GM12878 (cell line): ENCODE measurements around the gene EDNRB. TPM values are rescaled to one million over a fixed set of nuclear protein-coding genes. Genes with fewer than 3 reads are reported as not detected.

Source experiments
- ASH2L ChIP-seq: fragments of 300-600, 200-600 bp; sonication (generic); IDR thresholded peaks from 2 replicates; pipeline ENCODE4 v1.6.1; 2017; ENCODE audit warnings: low read depth, mild to moderate bottlenecking, borderline replicate concordance
- CBX3 ChIP-seq: fragments of 200-600 bp; sonication (generic); IDR thresholded peaks from 2 replicates; pipeline ENCODE4 v1.6.1; 2016; ENCODE audit warnings: low read depth, borderline replicate concordance
- CEBPB ChIP-seq, 2 experiments: fragments of 150-350 bp in 1 of 2; IDR thresholded peaks; 2 replicates each; pipeline ENCODE4 v1.6.1; 2012 to 2014; ENCODE audit warnings: low read depth in 2 of 2, low read length in 2 of 2, borderline replicate concordance in 1 of 2, inconsistent platforms in 1 of 2
- CHD4 ChIP-seq: fragments of 200-600 bp; sonication (generic); IDR thresholded peaks from 2 replicates; pipeline ENCODE4 v1.6.1; 2016; ENCODE audit warnings: mild to moderate bottlenecking
- EP300 ChIP-seq, 2 experiments: fragments of 150-350 bp in 1 of 2; IDR thresholded peaks; 2 replicates each; pipeline ENCODE4 v1.6.1; 2011 to 2012; ENCODE audit warnings: low read depth in 2 of 2, low read length in 2 of 2, borderline replicate concordance in 1 of 2, improper control_type of control experiment in 1 of 2, inconsistent platforms in 1 of 2; ENCODE audit not compliant: control insufficient read depth in 1 of 2
- EZH2 ChIP-seq: IDR thresholded peaks from 2 replicates; pipeline ENCODE4 v1.6.1; 2012; ENCODE audit warnings: low read depth, mild to moderate bottlenecking, control low read depth, inconsistent platforms, low read length, borderline replicate concordance; ENCODE audit not compliant: control insufficient read depth
- HCFC1 ChIP-seq: fragments of 150-350 bp; IDR thresholded peaks from 2 replicates; pipeline ENCODE4 v1.6.1; 2014; ENCODE audit warnings: low read length
- HDAC2 ChIP-seq: fragments of 200-600 bp; sonication (generic); IDR thresholded peaks from 2 replicates; pipeline ENCODE4 v1.6.1; 2017
- IKZF1 ChIP-seq: fragments of 450-650 bp; conservative IDR thresholded peaks from 2 replicates; pipeline ENCODE4 v1.6.1; 2017; ENCODE audit warnings: antibody characterized with exemption, mild to moderate bottlenecking
- IRF4 ChIP-seq: IDR thresholded peaks from 2 replicates; pipeline ENCODE4 v1.6.1; 2011; ENCODE audit warnings: low read depth, low read length
- KLF5 ChIP-seq: fragments of 450-650 bp; IDR thresholded peaks from 2 replicates; pipeline ENCODE4 v1.6.1; 2014; ENCODE audit warnings: mild to moderate bottlenecking; ENCODE audit not compliant: partially characterized antibody
- MXI1 ChIP-seq: fragments of 150-350 bp; IDR thresholded peaks from 2 replicates; pipeline ENCODE4 v1.6.1; 2011; ENCODE audit warnings: low read depth, mild to moderate bottlenecking, inconsistent platforms, low read length, improper control_type of control experiment
- MYB ChIP-seq: fragments of 150-350 bp; IDR thresholded peaks from 2 replicates; pipeline ENCODE4 v1.6.1; 2014; ENCODE audit warnings: mild to moderate bottlenecking, low read depth, low read length, borderline replicate concordance
- NBN ChIP-seq: fragments of 450-650 bp; IDR thresholded peaks from 2 replicates; pipeline ENCODE4 v1.6.1; 2016
- NRF1 ChIP-seq: conservative IDR thresholded peaks from 2 replicates; pipeline ENCODE4 v1.6.1; 2011; ENCODE audit warnings: mild to moderate bottlenecking, low read depth, low read length, improper control_type of control experiment
- POLR2A ChIP-seq: IDR thresholded peaks from 2 replicates; pipeline ENCODE4 v1.6.1; 2011; ENCODE audit warnings: low read depth, mild to moderate bottlenecking, low read length
- POU2F2 ChIP-seq: IDR thresholded peaks from 3 replicates; pipeline ENCODE4 v1.6.1; 2011; ENCODE audit warnings: low read depth, mild to moderate bottlenecking, low read length, borderline replicate concordance
- RAD51 ChIP-seq: fragments of 450-650 bp; IDR thresholded peaks from 2 replicates; pipeline ENCODE4 v1.6.1; 2016; ENCODE audit warnings: moderate library complexity, mild to moderate bottlenecking, inconsistent platforms
- SRF ChIP-seq, 2 experiments: IDR thresholded peaks; 2 replicates each; pipeline ENCODE4 v1.6.1; 2011; ENCODE audit warnings: low read depth in 2 of 2, low read length in 2 of 2, mild to moderate bottlenecking in 1 of 2, moderate library complexity in 1 of 2
- TCF12 ChIP-seq: IDR thresholded peaks from 2 replicates; pipeline ENCODE4 v1.6.1; 2011; ENCODE audit warnings: low read depth, mild to moderate bottlenecking, low read length
- ZNF207 ChIP-seq: fragments of 450-650 bp; IDR thresholded peaks from 2 replicates; pipeline ENCODE4 v1.6.1; 2014; ENCODE audit warnings: antibody characterized with exemption, mild to moderate bottlenecking, borderline replicate concordance
- ZNF24 ChIP-seq: fragments of 450-650 bp; IDR thresholded peaks from 2 replicates; pipeline ENCODE4 v1.6.1; 2017; ENCODE audit warnings: antibody characterized with exemption, mild to moderate bottlenecking
- ZNF274 ChIP-seq: IDR thresholded peaks from one replicate; pipeline ENCODE4 v1.8.0; 2011; ENCODE audit not compliant: insufficient read length, insufficient read depth
- polyA plus RNA-seq, 11 experiments: library from polyadenylated mRNA; depleted of rRNA in 4 of 11; unstranded in 6 of 11; stranded (reverse) in 5 of 11; fragments of >200 nt; fragmentation: Nextera tagmentation in 4 of 11; fragmentation: Illumina TruSeq in 1 of 11; extraction: Ambion mirVana in 4 of 11; extraction: Trizol in 1 of 11; gene quantifications; 1 replicate in 1 of 11; 2 replicates in 10 of 11; pipeline versions ENCODE4 v1.2.1 to v1.2.3, GENCODE V29; 2011 to 2016; ENCODE audit warnings: inconsistent platforms in 2 of 11, missing spikeins in 2 of 11, low read depth in 1 of 11
- total RNA-seq, 4 experiments: library from RNA; depleted of rRNA in 3 of 4; stranded (reverse); fragments of >200 nt in 3 of 4; fragmentation: Illumina TruSeq in 1 of 4; extraction: Trizol in 1 of 4; gene quantifications; 2 replicates each; pipeline versions ENCODE4 v1.2.1 to v1.2.3, GENCODE V29; 2013 to 2021
- TF ChIP-seq, protein P1 (sequence below): IDR thresholded peaks from 2 replicates; pipeline ENCODE4 v1.6.1; 2012; ENCODE audit warnings: low read length, inconsistent platforms
- TF ChIP-seq, protein P2 (sequence below): fragments of 450-650 bp; IDR thresholded peaks from 2 replicates; pipeline ENCODE4 v1.6.1; 2017; ENCODE audit warnings: low read depth, mild to moderate bottlenecking, moderate library complexity
- TF ChIP-seq, protein P3 (sequence below): IDR thresholded peaks from 2 replicates; pipeline ENCODE4 v1.6.1; 2012; ENCODE audit warnings: low read depth, low read length, improper control_type of control experiment
- TF ChIP-seq, protein P4 (sequence below): fragments of 450-650 bp; IDR thresholded peaks from 2 replicates; pipeline ENCODE4 v1.6.1; 2017; ENCODE audit warnings: antibody characterized with exemption, mild to moderate bottlenecking, moderate library complexity

EDNRB gene
- total and polyA plus RNA-seq, 10 of the 15 experiments (the other 5 are each of a cell fraction or from before 2014, with no cell fraction given) = not detected

DNA sequence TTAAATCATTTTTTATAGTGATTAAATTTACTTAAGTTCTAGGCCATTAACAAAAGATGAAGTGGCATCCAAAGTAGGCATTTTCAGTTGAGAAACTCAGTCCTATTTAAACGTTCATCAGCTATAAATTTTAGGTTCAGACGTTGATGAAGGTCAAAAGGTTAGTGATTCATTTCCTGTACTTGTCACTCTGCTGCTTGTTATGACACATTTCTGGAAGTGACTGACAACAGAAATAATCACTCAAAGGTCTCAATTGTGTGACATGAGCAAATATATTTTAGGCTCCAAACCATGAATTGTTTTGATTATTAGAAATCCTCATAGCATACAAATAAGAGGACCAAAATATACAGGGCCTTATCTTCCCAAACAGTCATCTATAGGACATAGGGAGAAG is 10.3 kb upstream of the EDNRB start (continued):
- no peak for TF ChIP-seq POU2F2
- TF ChIP-seq, protein P1, sequence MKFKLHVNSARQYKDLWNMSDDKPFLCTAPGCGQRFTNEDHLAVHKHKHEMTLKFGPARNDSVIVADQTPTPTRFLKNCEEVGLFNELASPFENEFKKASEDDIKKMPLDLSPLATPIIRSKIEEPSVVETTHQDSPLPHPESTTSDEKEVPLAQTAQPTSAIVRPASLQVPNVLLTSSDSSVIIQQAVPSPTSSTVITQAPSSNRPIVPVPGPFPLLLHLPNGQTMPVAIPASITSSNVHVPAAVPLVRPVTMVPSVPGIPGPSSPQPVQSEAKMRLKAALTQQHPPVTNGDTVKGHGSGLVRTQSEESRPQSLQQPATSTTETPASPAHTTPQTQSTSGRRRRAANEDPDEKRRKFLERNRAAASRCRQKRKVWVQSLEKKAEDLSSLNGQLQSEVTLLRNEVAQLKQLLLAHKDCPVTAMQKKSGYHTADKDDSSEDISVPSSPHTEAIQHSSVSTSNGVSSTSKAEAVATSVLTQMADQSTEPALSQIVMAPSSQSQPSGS = peak; percentile 75
- no peak for TF ChIP-seq NRF1
- no peak for TF ChIP-seq HDAC2
- TF ChIP-seq IRF4 = 0 out of 2 replicates have a peak, but pooled peaks have one; percentile 56
- no peak for TF ChIP-seq MXI1
- TF ChIP-seq ASH2L = no peak
- 0 out of 2 replicates have a peak, but pooled peaks have one; percentile 23 for TF ChIP-seq IKZF1
- TF ChIP-seq, protein P2, sequence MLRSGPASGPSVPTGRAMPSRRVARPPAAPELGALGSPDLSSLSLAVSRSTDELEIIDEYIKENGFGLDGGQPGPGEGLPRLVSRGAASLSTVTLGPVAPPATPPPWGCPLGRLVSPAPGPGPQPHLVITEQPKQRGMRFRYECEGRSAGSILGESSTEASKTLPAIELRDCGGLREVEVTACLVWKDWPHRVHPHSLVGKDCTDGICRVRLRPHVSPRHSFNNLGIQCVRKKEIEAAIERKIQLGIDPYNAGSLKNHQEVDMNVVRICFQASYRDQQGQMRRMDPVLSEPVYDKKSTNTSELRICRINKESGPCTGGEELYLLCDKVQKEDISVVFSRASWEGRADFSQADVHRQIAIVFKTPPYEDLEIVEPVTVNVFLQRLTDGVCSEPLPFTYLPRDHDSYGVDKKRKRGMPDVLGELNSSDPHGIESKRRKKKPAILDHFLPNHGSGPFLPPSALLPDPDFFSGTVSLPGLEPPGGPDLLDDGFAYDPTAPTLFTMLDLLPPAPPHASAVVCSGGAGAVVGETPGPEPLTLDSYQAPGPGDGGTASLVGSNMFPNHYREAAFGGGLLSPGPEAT = no peak
- TF ChIP-seq, protein P3, sequence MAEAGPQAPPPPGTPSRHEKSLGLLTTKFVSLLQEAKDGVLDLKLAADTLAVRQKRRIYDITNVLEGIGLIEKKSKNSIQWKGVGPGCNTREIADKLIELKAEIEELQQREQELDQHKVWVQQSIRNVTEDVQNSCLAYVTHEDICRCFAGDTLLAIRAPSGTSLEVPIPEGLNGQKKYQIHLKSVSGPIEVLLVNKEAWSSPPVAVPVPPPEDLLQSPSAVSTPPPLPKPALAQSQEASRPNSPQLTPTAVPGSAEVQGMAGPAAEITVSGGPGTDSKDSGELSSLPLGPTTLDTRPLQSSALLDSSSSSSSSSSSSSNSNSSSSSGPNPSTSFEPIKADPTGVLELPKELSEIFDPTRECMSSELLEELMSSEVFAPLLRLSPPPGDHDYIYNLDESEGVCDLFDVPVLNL = no peak
- no peak for TF ChIP-seq SRF (IDR thresholded peaks at IDR 0.05; ENCODE audit: low read depth in 2 of 2, low read length in 2 of 2)
- TF ChIP-seq KLF5 = no peak
- no peak for TF ChIP-seq RAD51
- no peak for TF ChIP-seq EZH2
- TF ChIP-seq NBN = no peak
- TF ChIP-seq POLR2A = no peak
- no peak for TF ChIP-seq CBX3
- TF ChIP-seq, protein P4, sequence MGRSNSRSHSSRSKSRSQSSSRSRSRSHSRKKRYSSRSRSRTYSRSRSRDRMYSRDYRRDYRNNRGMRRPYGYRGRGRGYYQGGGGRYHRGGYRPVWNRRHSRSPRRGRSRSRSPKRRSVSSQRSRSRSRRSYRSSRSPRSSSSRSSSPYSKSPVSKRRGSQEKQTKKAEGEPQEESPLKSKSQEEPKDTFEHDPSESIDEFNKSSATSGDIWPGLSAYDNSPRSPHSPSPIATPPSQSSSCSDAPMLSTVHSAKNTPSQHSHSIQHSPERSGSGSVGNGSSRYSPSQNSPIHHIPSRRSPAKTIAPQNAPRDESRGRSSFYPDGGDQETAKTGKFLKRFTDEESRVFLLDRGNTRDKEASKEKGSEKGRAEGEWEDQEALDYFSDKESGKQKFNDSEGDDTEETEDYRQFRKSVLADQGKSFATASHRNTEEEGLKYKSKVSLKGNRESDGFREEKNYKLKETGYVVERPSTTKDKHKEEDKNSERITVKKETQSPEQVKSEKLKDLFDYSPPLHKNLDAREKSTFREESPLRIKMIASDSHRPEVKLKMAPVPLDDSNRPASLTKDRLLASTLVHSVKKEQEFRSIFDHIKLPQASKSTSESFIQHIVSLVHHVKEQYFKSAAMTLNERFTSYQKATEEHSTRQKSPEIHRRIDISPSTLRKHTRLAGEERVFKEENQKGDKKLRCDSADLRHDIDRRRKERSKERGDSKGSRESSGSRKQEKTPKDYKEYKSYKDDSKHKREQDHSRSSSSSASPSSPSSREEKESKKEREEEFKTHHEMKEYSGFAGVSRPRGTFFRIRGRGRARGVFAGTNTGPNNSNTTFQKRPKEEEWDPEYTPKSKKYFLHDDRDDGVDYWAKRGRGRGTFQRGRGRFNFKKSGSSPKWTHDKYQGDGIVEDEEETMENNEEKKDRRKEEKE = no peak
- no peak for TF ChIP-seq CHD4
- no peak for TF ChIP-seq ZNF207
- TF ChIP-seq ZNF274 = no peak
- no peak for TF ChIP-seq HCFC1
- no peak for TF ChIP-seq TCF12
- no peak for TF ChIP-seq ZNF24
- no peak for TF ChIP-seq MYB
- TF ChIP-seq EP300 (IDR thresholded peaks at IDR 0.05; ENCODE audit: borderline replicate concordance in 1 of 2, control insufficient read depth in 1 of 2, low read depth in 2 of 2, low read length in 2 of 2) = peak; percentile 70 to 75; a peak in 3 of 4 replicates
- TF ChIP-seq CEBPB (IDR thresholded peaks at IDR 0.05; ENCODE audit: borderline replicate concordance in 1 of 2, low read depth in 2 of 2, low read length in 2 of 2) = no peak
